Liver (tissue), 9 donors: ENCODE results near the gene YKT6. TPM values are rescaled to one million over a fixed set of nuclear protein-coding genes. Genes with fewer than 3 reads are reported as not detected.

Experiments
- DNase-seq: peaks from one replicate; pipeline ENCODE4 v3.0.0-alpha.2; 2017; ENCODE audit warnings: low spot score
- H3K27ac ChIP-seq, 2 donors: one replicate each; pipeline ENCODE4 v1.7.0; 2013; ENCODE audit warnings: inconsistent platforms in 2 of 2, low read length in 2 of 2, control low read depth in 1 of 2, low read depth in 1 of 2, mild to moderate bottlenecking in 1 of 2
- H3K27me3 ChIP-seq, 4 donors: one replicate each; pipeline versions ENCODE4 v1.6.1 to v1.7.0; 2013; ENCODE audit warnings: low read length in 3 of 4, inconsistent platforms in 1 of 4, mild to moderate bottlenecking in 1 of 4, moderate library complexity in 1 of 4; ENCODE audit not compliant: control insufficient read depth in 4 of 4, insufficient read depth in 4 of 4
- H3K36me3 ChIP-seq, 4 donors: one replicate each; pipeline versions ENCODE4 v1.6.1 to v1.7.0; 2013; ENCODE audit warnings: low read length in 3 of 4, mild to moderate bottlenecking in 3 of 4, low read depth in 1 of 4, moderate library complexity in 1 of 4; ENCODE audit not compliant: control insufficient read depth in 4 of 4, insufficient read depth in 3 of 4
- H3K4me1 ChIP-seq, 4 donors: one replicate each; pipeline versions ENCODE4 v1.6.1 to v1.7.0; 2013; ENCODE audit warnings: low read length in 3 of 4, mild to moderate bottlenecking in 3 of 4, moderate library complexity in 1 of 4; ENCODE audit not compliant: control insufficient read depth in 4 of 4, insufficient read depth in 4 of 4
- H3K4me3 ChIP-seq, 3 donors: one replicate each; pipeline versions ENCODE4 v1.6.1 to v1.7.0; 2013; ENCODE audit warnings: low read length in 3 of 3, control low read depth in 1 of 3, low read depth in 1 of 3, mild to moderate bottlenecking in 1 of 3
- H3K9ac ChIP-seq, 2 donors: one replicate each; pipeline ENCODE4 v1.7.0; 2013; ENCODE audit warnings: low read length in 2 of 2, mild to moderate bottlenecking in 2 of 2, moderate library complexity in 2 of 2, control low read depth in 1 of 2, low read depth in 1 of 2
- H3K9me3 ChIP-seq, 4 donors: one replicate each; pipeline versions ENCODE4 v1.6.1 to v1.7.0; 2013; ENCODE audit warnings: low read length in 3 of 4; ENCODE audit not compliant: control insufficient read depth in 4 of 4
- CTCF ChIP-seq: fragments of 150-350 bp; IDR thresholded peaks from 2 replicates; pipeline ENCODE4 v1.5.1; 2017; ENCODE audit warnings: improper control_type of control experiment, low read depth, low read length; ENCODE audit not compliant: missing input control
- EGR1 ChIP-seq, 2 donors: IDR thresholded peaks; 2 replicates each; pipeline ENCODE4 v1.6.1; 2016 to 2018; ENCODE audit warnings: antibody characterized with exemption in 2 of 2, low read depth in 2 of 2
- FOXA1 ChIP-seq: IDR thresholded peaks from 2 replicates; pipeline ENCODE4 v1.6.1; 2016; ENCODE audit warnings: antibody characterized with exemption
- GABPA ChIP-seq, 2 donors: IDR thresholded peaks in 1 of 2; conservative IDR thresholded peaks in 1 of 2; 2 replicates each; pipeline ENCODE4 v1.6.1; 2016; ENCODE audit warnings: antibody characterized with exemption in 2 of 2, mild to moderate bottlenecking in 1 of 2, moderate library complexity in 1 of 2
- HNF4A ChIP-seq, 2 donors: conservative IDR thresholded peaks; 2 replicates each; pipeline ENCODE4 v1.6.1; 2016; ENCODE audit warnings: antibody characterized with exemption in 2 of 2, mild to moderate bottlenecking in 2 of 2
- HNF4G ChIP-seq: IDR thresholded peaks from 2 replicates; pipeline ENCODE4 v1.6.1; 2016; ENCODE audit warnings: antibody characterized with exemption
- JUND ChIP-seq, 2 donors: IDR thresholded peaks; 2 replicates each; pipeline ENCODE4 v1.6.1; 2016; ENCODE audit warnings: antibody characterized with exemption in 2 of 2
- NR2F2 ChIP-seq: IDR thresholded peaks from 2 replicates; pipeline ENCODE4 v1.6.1; 2016; ENCODE audit warnings: antibody characterized with exemption
- RAD21 ChIP-seq, 2 donors: IDR thresholded peaks; 2 replicates each; pipeline ENCODE4 v1.6.1; 2016; ENCODE audit warnings: antibody characterized with exemption in 2 of 2, mild to moderate bottlenecking in 2 of 2
- REST ChIP-seq: IDR thresholded peaks from 2 replicates; pipeline ENCODE4 v1.6.1; 2016; ENCODE audit warnings: antibody characterized with exemption, mild to moderate bottlenecking
- RXRA ChIP-seq, 2 donors: IDR thresholded peaks; 2 replicates each; pipeline ENCODE4 v1.6.1; 2017 to 2018; ENCODE audit warnings: antibody characterized with exemption in 2 of 2, mild to moderate bottlenecking in 1 of 2
- SP1 ChIP-seq: IDR thresholded peaks from 2 replicates; pipeline ENCODE4 v1.6.1; 2018; ENCODE audit warnings: antibody characterized with exemption, mild to moderate bottlenecking
- TAF1 ChIP-seq: conservative IDR thresholded peaks from 2 replicates; pipeline ENCODE4 v1.6.1; 2016; ENCODE audit warnings: antibody characterized with exemption, mild to moderate bottlenecking
- YY1 ChIP-seq: IDR thresholded peaks from 2 replicates; pipeline ENCODE4 v1.6.1; 2016; ENCODE audit warnings: antibody characterized with exemption, mild to moderate bottlenecking
- WGBS: extraction: QIAGEN DNeasy Blood & Tissue Kit; methylation state at CpG from one replicate; pipeline ENCODE4 v1.1.7; 2013; 5-methylcytosine and 5-hydroxymethylcytosine counted together
- polyA plus RNA-seq, 2 donors: library from polyadenylated mRNA; stranded (reverse) in 1 of 2; unstranded in 1 of 2; fragments of 200-250 nt in 1 of 2; fragments of >200 nt in 1 of 2; fragmentation: Nextera tagmentation in 1 of 2; extraction: Ambion mirVana in 1 of 2; gene quantifications; one replicate each; pipeline versions ENCODE4 v1.2.1 to v1.2.3, GENCODE V29; 2013 to 2015
- total RNA-seq, 2 donors: library from RNA; depleted of rRNA; stranded (reverse); fragments of >200 nt; gene quantifications; one replicate each; pipeline ENCODE4 v1.2.3, GENCODE V29; 2014
- TF ChIP-seq, protein P1 (sequence below): IDR thresholded peaks from 2 replicates; pipeline ENCODE4 v1.6.1; 2016; ENCODE audit warnings: antibody characterized with exemption
- donor health status: healthy.
- donor health status: healthy.
- donor health status: healthy.
- donor health status: healthy.
- donor health status: healthy.

Gene YKT6
- total and polyA plus RNA-seq, 4 donors, result 8.1 to 22.0 (median 21.0) TPM

DNA sequence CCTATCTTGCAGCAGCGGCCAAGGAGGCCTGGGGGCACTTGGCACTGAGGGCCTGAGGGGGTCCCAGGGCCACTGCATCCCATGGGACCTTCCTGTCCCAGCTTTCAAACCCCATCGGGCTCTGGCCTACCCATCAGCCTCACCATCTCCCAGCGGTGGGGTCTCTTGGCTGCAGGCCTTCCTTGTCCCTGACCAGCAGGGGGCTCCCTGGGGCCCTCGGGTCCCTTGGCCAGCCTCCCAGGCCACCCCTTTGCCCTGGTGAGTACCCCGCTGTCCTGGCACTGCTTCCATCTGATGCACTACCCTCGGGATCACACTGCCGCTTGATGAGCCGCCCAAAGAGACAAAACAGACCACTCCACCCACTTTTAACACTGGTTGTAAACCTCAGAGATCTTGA lies 43.5 kb downstream of the YKT6 start:
- 57% methylated on average over 8 of the region's 8 CpGs for WGBS
- H3K9ac ChIP-seq, result no peak overlapping the region
- H3K4me3 ChIP-seq, result no peak overlapping the region
- no peaks in the 10 kb centered on the region for H3K36me3 ChIP-seq
- peaks cover 0 to 4% (median 0%) of the 10 kb centered on the region in 4 donors for H3K4me1 ChIP-seq
- no peak overlapping the region for H3K27ac ChIP-seq
- peak; percentile 47 for DNase-seq
- TF ChIP-seq, protein P1, sequence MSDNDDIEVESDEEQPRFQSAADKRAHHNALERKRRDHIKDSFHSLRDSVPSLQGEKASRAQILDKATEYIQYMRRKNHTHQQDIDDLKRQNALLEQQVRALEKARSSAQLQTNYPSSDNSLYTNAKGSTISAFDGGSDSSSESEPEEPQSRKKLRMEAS, result no peak
- no peak for TF ChIP-seq YY1
- TF ChIP-seq CTCF, result peak; percentile 16
- TF ChIP-seq SP1, result no peak
- peak in 1 of 2 donors; percentile 56 for TF ChIP-seq RAD21 (IDR thresholded peaks at IDR 0.05)
- no peaks in the 10 kb centered on the region for H3K9me3 ChIP-seq
- H3K27me3 ChIP-seq, result no peaks in the 10 kb centered on the region

DNA sequence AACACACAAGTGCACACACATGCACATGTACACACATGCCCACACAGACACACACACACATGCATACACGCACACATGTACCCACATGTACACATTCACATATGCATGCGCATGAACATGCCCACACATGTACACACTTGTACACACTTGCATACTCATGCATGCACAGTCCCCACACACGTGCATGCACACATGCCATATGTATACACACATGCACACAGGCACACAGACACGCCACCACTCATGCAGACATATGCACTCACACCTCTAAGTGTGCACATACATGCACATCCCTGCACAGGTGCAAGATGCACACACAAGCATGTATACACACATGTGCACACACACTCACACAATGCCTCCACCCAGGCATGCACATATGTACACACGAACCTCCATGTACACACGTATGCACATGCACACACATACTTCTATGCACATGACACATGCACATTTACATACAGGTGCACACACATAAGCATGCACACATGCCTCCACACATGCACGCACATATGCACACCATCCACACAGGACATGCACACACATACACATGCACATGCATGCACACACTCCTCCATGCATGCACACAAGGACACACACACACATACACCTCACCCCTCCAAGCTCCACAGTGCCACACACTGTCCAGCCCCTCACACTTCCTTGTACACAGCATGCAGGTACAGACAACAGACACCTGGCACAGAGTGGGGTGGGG lies 45.8 kb downstream of the YKT6 start:
- Histone ChIP-seq H3K36me3 (no peaks in the 10 kb centered on the region), H3K4me3 (no peak overlapping the region), H3K27me3 (no peaks in the 10 kb centered on the region), H3K9me3 (no peaks in the 10 kb centered on the region), H3K4me1 (no peaks in the 10 kb centered on the region), H3K9ac (no peak overlapping the region), H3K27ac (no peak overlapping the region)
- TF ChIP-seq YY1 (no peak), HNF4G (no peak), REST (no peak), RAD21 (IDR thresholded peaks at IDR 0.05) (no peak), HNF4A (conservative IDR thresholded peaks at IDR 0.05) (no peak), TAF1 (no peak), FOXA1 (no peak), NR2F2 (no peak), EGR1 (IDR thresholded peaks at IDR 0.05; ENCODE audit: low read depth in 2 of 2) (no peak), JUND (IDR thresholded peaks at IDR 0.05) (no peak), SP1 (no peak), GABPA (IDR thresholded peaks at IDR 0.05 in 1 of 2, conservative IDR thresholded peaks at IDR 0.05 in 1 of 2) (no peak), RXRA (IDR thresholded peaks at IDR 0.05) (no peak), CTCF (no peak)
- 95% methylated on average over 7 of the region's 7 CpGs for WGBS
- no peak for DNase-seq
